ENCODE measurements around the gene ABTB2. TPM values are rescaled to one million over a fixed set of nuclear protein-coding genes. Genes with fewer than 3 reads are reported as not detected.
A peak's percentile ranks its signal among the peaks of the same experiment; 100 is the strongest.

Gene ABTB2
- total RNA-seq, 2 donors from 2014 or later: 5.8 to 11.1 TPM

GRCh38 chr11:34197256-34197655, 160.6 kb downstream of the ABTB2 start:
- TF ChIP-seq CTCF (IDR thresholded peaks at IDR 0.05): no peak
- Histone ChIP-seq H3K27me3 (no peaks in the 10 kb centered on the region), H3K27ac (no peak overlapping the region), H3K4me1 (no peaks in the 10 kb centered on the region), H3K36me3 (no peaks in the 10 kb centered on the region), H3K4me3 (no peak overlapping the region), H3K9ac (ENCODE audit: low read depth in 2 of 2, low read length in 2 of 2) (no peak overlapping the region), H3K9me3 (no peaks in the 10 kb centered on the region)
- intact Hi-C loops (cut with DNase I): no loop called here
- DNase-seq: no peak

- Histone ChIP-seq H3K9ac (ENCODE audit: low read depth in 2 of 2, low read length in 2 of 2) (no peak overlapping the region), H3K9me3 (no peaks in the 10 kb centered on the region), H3K4me3 (no peak overlapping the region), H3K27me3 (no peaks in the 10 kb centered on the region), H3K36me3 (no peaks in the 10 kb centered on the region), H3K4me1 (no peaks in the 10 kb centered on the region), H3K27ac (no peak overlapping the region)
- intact Hi-C loops (cut with DNase I): no loop called here
- TF ChIP-seq CTCF (IDR thresholded peaks at IDR 0.05): no peak
- DNase-seq: no peak
These were observed 163.1 kb downstream of the ABTB2 start for GRCh38 chr11:34194576-34195335.

- TF ChIP-seq CTCF (IDR thresholded peaks at IDR 0.05): no peak
- H3K27me3 ChIP-seq: no peaks in the 10 kb centered on the region
- intact Hi-C loops (cut with DNase I): no loop called here
- H3K9ac ChIP-seq (ENCODE audit: low read depth in 2 of 2, low read length in 2 of 2): no peak overlapping the region
- H3K9me3 ChIP-seq: no peaks in the 10 kb centered on the region
- no peak overlapping the region for H3K4me3 ChIP-seq
- H3K27ac ChIP-seq: peak overlapping the region; percentile 15
- peak; percentile 36 for DNase-seq
- H3K4me1 ChIP-seq: no peaks in the 10 kb centered on the region
- H3K36me3 ChIP-seq: no peaks in the 10 kb centered on the region
These were observed 165.1 kb downstream of the ABTB2 start for GRCh38 chr11:34192481-34193401.

- TF ChIP-seq CTCF (IDR thresholded peaks at IDR 0.05): no peak
- no peak for DNase-seq
- H3K4me3 ChIP-seq: no peak overlapping the region
- H3K27ac ChIP-seq: no peak overlapping the region
- no peaks in the 10 kb centered on the region for H3K9me3 ChIP-seq
- H3K4me1 ChIP-seq: no peaks in the 10 kb centered on the region
- no peaks in the 10 kb centered on the region for H3K27me3 ChIP-seq
- intact Hi-C loops (cut with DNase I): no loop called here
- no peak overlapping the region for H3K9ac ChIP-seq (ENCODE audit: low read depth in 2 of 2, low read length in 2 of 2)
- H3K36me3 ChIP-seq: no peaks in the 10 kb centered on the region
These were observed 166.2 kb downstream of the ABTB2 start for GRCh38 chr11:34191578-34191977.

- Histone ChIP-seq H3K4me3 (no peak overlapping the region), H3K9me3 (no peaks in the 10 kb centered on the region), H3K27ac (no peak overlapping the region), H3K27me3 (no peaks in the 10 kb centered on the region), H3K9ac (ENCODE audit: low read depth in 2 of 2, low read length in 2 of 2) (no peak overlapping the region), H3K4me1 (no peaks in the 10 kb centered on the region), H3K36me3 (no peaks in the 10 kb centered on the region)
- intact Hi-C loops (cut with DNase I): no loop called here
- DNase-seq: no peak
- TF ChIP-seq CTCF (IDR thresholded peaks at IDR 0.05): no peak
These were observed 167.3 kb downstream of the ABTB2 start for GRCh38 chr11:34190192-34191139.
